ENCODE data around the gene PDCD6IP.

GRCh38 chr3:33790091-33790490 is 8.3 kb upstream of the PDCD6IP start:
- no peak for TF ChIP-seq EZH2 (IDR thresholded peaks at IDR 0.05; ENCODE audit: insufficient read depth, poor library complexity, severe bottlenecking)
- TF ChIP-seq EZH2phosphoT487 (IDR thresholded peaks at IDR 0.05; ENCODE audit: insufficient read depth, low read depth): no peak

All from GM23248 (cell line).